K562 (cell line): ENCODE data around the gene LZTFL1. TPM values are rescaled to one million over a fixed set of nuclear protein-coding genes. Genes with fewer than 3 reads are reported as not detected.

Source experiments
- ATAC-seq: fragments of 200-7000 bp; cut with Tn5 transposase; 3 replicates; pipeline ENCODE4 v1.9.1; 2020; ENCODE audit warnings: moderate library complexity
- BruUV-seq: library from RNA; stranded (reverse); fragments of 400-500 nt; replicated peaks from 2 replicates; lab custom pipeline; 2021; lab: Mats Ljungman, UMichigan
- CTCF ChIA-PET: fragments of 300-600 bp; formaldehyde crosslinking; extraction: SDS; loops from one replicate; lab custom pipeline; 2021; ENCODE audit warnings: low intra/inter-chr PET ratio; lab: Yijun Ruan, JAX
- POLR2A ChIA-PET: fragments of 300-600, 350-650 bp; sonication (Branson Sonifier 250); formaldehyde crosslinking; extraction: SDS; loops from one replicate; lab custom pipeline; 2021; ENCODE audit warnings: antibody characterized with exemption, inconsistent platforms; lab: Yijun Ruan, JAX
- DNase-seq, 4 experiments: peaks; one replicate each; pipeline versions ENCODE4 v3.0.0 to v3.0.0-alpha.2; 2011 to 2018; ENCODE audit warnings: low spot score in 3 of 4, mixed read lengths in 3 of 4; ENCODE audit errors: extremely low read depth in 1 of 4
- FAIRE-seq: peaks from 2 replicates; lab custom pipeline; 2011; peaks lifted over from hg19 to GRCh38; lab: Jason Lieb, UNC
- H2AFZ ChIP-seq: 2 replicates; pipeline ENCODE4 v1.6.0; 2011; ENCODE audit warnings: low read depth, low read length, control low read depth, inconsistent platforms
- H3K27ac ChIP-seq: fragments of 200-600 bp; 3 replicates; pipeline ENCODE4 v1.8.0; 2011; ENCODE audit warnings: low read depth, mild to moderate bottlenecking, control low read depth, inconsistent platforms, low read length, moderate library complexity, mixed read lengths; ENCODE audit errors: extremely low read depth
- H3K27me3 ChIP-seq, 2 experiments: fragments of 300-600 bp in 1 of 2; 2 replicates in 1 of 2; 3 replicates in 1 of 2; pipeline versions ENCODE4 v1.6.0 to v1.8.0; 2011; ENCODE audit warnings: inconsistent platforms in 2 of 2, low read length in 2 of 2, mild to moderate bottlenecking in 1 of 2, mixed read lengths in 1 of 2, moderate library complexity in 1 of 2; ENCODE audit not compliant: control insufficient read depth in 2 of 2, insufficient read depth in 2 of 2
- H3K36me3 ChIP-seq: fragments of 300-600 bp; 3 replicates; pipeline ENCODE4 v1.8.0; 2011; ENCODE audit warnings: mild to moderate bottlenecking, low read length, inconsistent platforms; ENCODE audit not compliant: control insufficient read depth, insufficient read depth
- H3K4me1 ChIP-seq, 2 experiments: fragments of 200-600 bp in 1 of 2; replicated peaks in 1 of 2; 2 replicates in 1 of 2; 3 replicates in 1 of 2; pipeline versions ENCODE4 v1.5.1 to v1.8.0; 2011; ENCODE audit warnings: inconsistent platforms in 2 of 2, low read length in 2 of 2, mild to moderate bottlenecking in 1 of 2, mixed read lengths in 1 of 2, moderate library complexity in 1 of 2; ENCODE audit not compliant: control insufficient read depth in 2 of 2, insufficient read depth in 2 of 2
- H3K4me2 ChIP-seq: 2 replicates; pipeline ENCODE4 v1.6.1; 2011; ENCODE audit warnings: low read length, control low read depth, inconsistent platforms, mixed read lengths; ENCODE audit not compliant: insufficient read depth
- H3K4me3 ChIP-seq: fragments of 200-600 bp; sonication (generic), shearing (Covaris generic); 2 replicates; pipeline ENCODE4 v1.5.1; 2016; ENCODE audit warnings: control low read depth, inconsistent platforms
- H3K79me2 ChIP-seq: fragments of 200-600 bp; 3 replicates; pipeline ENCODE4 v1.8.0; 2011; ENCODE audit warnings: low read length, inconsistent platforms; ENCODE audit not compliant: control insufficient read depth, insufficient read depth
- H3K9ac ChIP-seq, 2 experiments: 2 replicates each; pipeline versions ENCODE4 v1.6.0 to v1.6.1; 2011; ENCODE audit warnings: low read depth in 2 of 2, low read length in 2 of 2, control low read depth in 1 of 2, inconsistent platforms in 1 of 2, mild to moderate bottlenecking in 1 of 2, mixed read lengths in 1 of 2; ENCODE audit not compliant: insufficient read depth in 1 of 2
- H3K9me1 ChIP-seq: one replicate; pipeline ENCODE4 v1.6.0; 2011; ENCODE audit warnings: inconsistent platforms, mild to moderate bottlenecking, low read length, moderate library complexity; ENCODE audit not compliant: control insufficient read depth, insufficient read depth
- H3K9me3 ChIP-seq: replicated peaks from 2 replicates; pipeline ENCODE4 v1.5.1; 2011; ENCODE audit warnings: low read depth, low read length, inconsistent platforms; ENCODE audit not compliant: control insufficient read depth, insufficient read depth
- H4K20me1 ChIP-seq: replicated peaks from 2 replicates; pipeline ENCODE4 v1.6.1; 2011; ENCODE audit warnings: low read length, inconsistent platforms, mixed read lengths; ENCODE audit not compliant: control insufficient read depth, insufficient read depth
- ELF4 ChIP-seq: fragments of 450-650 bp; formaldehyde crosslinking; IDR thresholded peaks from 2 replicates; pipeline ENCODE4 v1.4.0; 2022; ENCODE audit warnings: missing genetic modification characterization
- FOS ChIP-seq: IDR thresholded peaks from 3 replicates; pipeline ENCODE4 v1.6.1; 2011; ENCODE audit not compliant: insufficient read length; ENCODE audit errors: extremely low read depth
- MAFF ChIP-seq: IDR thresholded peaks from 2 replicates; pipeline ENCODE4 v1.6.1; 2012; ENCODE audit warnings: low read length, improper control_type of control experiment
- PRPF4 ChIP-seq: fragments of 200-400 bp; formaldehyde crosslinking; IDR thresholded peaks from one replicate; pipeline ENCODE4 v1.6.1; 2017; ENCODE audit warnings: low read length, low read depth, mild to moderate bottlenecking; ENCODE audit not compliant: insufficient read depth, poor library complexity, severe bottlenecking
- RFX7 ChIP-seq: fragments of 250-450 bp; sonication (Bioruptor Pico); IDR thresholded peaks from 2 replicates; pipeline ENCODE4 v1.5.1; 2021; ENCODE audit warnings: mild to moderate bottlenecking
- SMARCB1 ChIP-seq: IDR thresholded peaks from 2 replicates; pipeline ENCODE4 v1.6.1; 2011; ENCODE audit warnings: improper control_type of control experiment, low read depth; ENCODE audit not compliant: insufficient read length
- YY1 ChIP-seq, 3 experiments: IDR thresholded peaks; 2 replicates each; pipeline ENCODE4 v1.6.1; 2011; ENCODE audit warnings: low read length in 2 of 3, mild to moderate bottlenecking in 2 of 3, moderate library complexity in 2 of 3, borderline replicate concordance in 1 of 3, control low read depth in 1 of 3, low read depth in 1 of 3; ENCODE audit not compliant: insufficient read depth in 3 of 3, insufficient replicate concordance in 2 of 3, control insufficient read depth in 1 of 3, insufficient read length in 1 of 3; ENCODE audit errors: extremely low read depth in 1 of 3
- ZNF140 ChIP-seq: fragments of 250-450 bp; sonication (Bioruptor Pico); IDR thresholded peaks from 2 replicates; pipeline ENCODE4 v1.8.0; 2021; ENCODE audit warnings: moderate library complexity, mild to moderate bottlenecking, inconsistent platforms
- ZNF165 ChIP-seq: fragments of 250-450 bp; sonication (Bioruptor Pico); IDR thresholded peaks from 2 replicates; pipeline ENCODE4 v1.4.0; 2020; ENCODE audit warnings: borderline replicate concordance
- ZNF253 ChIP-seq: fragments of 250-450 bp; sonication (Bioruptor Pico); conservative IDR thresholded peaks from 2 replicates; pipeline ENCODE4 v1.6.1; 2021; ENCODE audit warnings: mild to moderate bottlenecking
- ZNF324 ChIP-seq: fragments of 250-450 bp; sonication (Bioruptor Pico); IDR thresholded peaks from 2 replicates; pipeline ENCODE4 v1.4.0; 2020; ENCODE audit warnings: mild to moderate bottlenecking
- ZNF561 ChIP-seq: fragments of 450-650 bp; formaldehyde crosslinking; conservative IDR thresholded peaks from 2 replicates; pipeline ENCODE4 v1.4.0; 2020; ENCODE audit warnings: mild to moderate bottlenecking, moderate library complexity
- WGBS: fragments of 100-300 bp; shearing (Covaris generic); methylation state at CpG from one replicate; pipeline ENCODE4 v1.1.6; 2016; ENCODE audit warnings: low coverage, mixed read lengths; ENCODE audit not compliant: insufficient coverage; ENCODE audit errors: missing lambda C conversion rate; 5-methylcytosine and 5-hydroxymethylcytosine counted together
- in situ Hi-C: fragments of 300-500 bp; cut with MboI; formaldehyde crosslinking; loops from 4 replicates; pipeline ENCODE4 v1.15.0; 2018; ENCODE audit warnings: inconsistent platforms, mixed read lengths
- intact Hi-C: fragments of 100-400 bp; cut with micrococcal nuclease; formaldehyde crosslinking; loops from 2 replicates; pipeline ENCODE4 v1.14.2; 2022
- polyA plus RNA-seq, 8 experiments: library from polyadenylated mRNA; depleted of rRNA in 4 of 8; stranded (reverse) in 5 of 8; unstranded in 3 of 8; fragments of >200 nt; fragmentation: Nextera tagmentation in 2 of 8; fragmentation: Illumina TruSeq in 1 of 8; extraction: Ambion mirVana in 2 of 8; extraction: Trizol in 1 of 8; gene quantifications; 2 replicates each; pipeline versions ENCODE4 v1.2.1 to v1.2.3, GENCODE V29; 2011 to 2014; ENCODE audit warnings: inconsistent platforms in 1 of 8, missing spikeins in 1 of 8
- total RNA-seq, 7 experiments: library from RNA; depleted of rRNA in 6 of 7; stranded (reverse); fragments of >200 nt in 6 of 7; fragmentation: Illumina TruSeq in 2 of 7; extraction: Trizol in 2 of 7; gene quantifications; 2 replicates each; pipeline versions ENCODE4 v1.2.1 to v1.2.3, GENCODE V29; 2011 to 2021; ENCODE audit warnings: low replicate concordance in 1 of 7

The LZTFL1 gene
- total and polyA plus RNA-seq, 9 of the 15 experiments (the other 6 are each of a cell fraction or from before 2014, with no cell fraction given), result 10.7 to 33.7 (median 15.3) TPM

GRCh38 chr3:45852828-45853227 lies 10.9 kb upstream of the LZTFL1 start:
- ATAC-seq (no peak), FAIRE-seq (no peak), DNase-seq (no peak)
- intact Hi-C loops, result no loop called here
- Histone ChIP-seq H3K79me2 (no peaks in the 10 kb centered on the region), H3K4me3 (no peak overlapping the region), H3K27me3 (peaks cover 16 to 20% of the 10 kb centered on the region in 2 experiments), H3K4me2 (no peak overlapping the region), H3K36me3 (no peaks in the 10 kb centered on the region), H2AFZ (no peak overlapping the region), H3K9me1 (no peaks in the 10 kb centered on the region), H3K9me3 (no peaks in the 10 kb centered on the region), H4K20me1 (no peaks in the 10 kb centered on the region), H3K27ac (no peak overlapping the region), H3K4me1 (no peaks in the 10 kb centered on the region), H3K9ac (no peak overlapping the region)
- in situ Hi-C loops, result no loop called here
- POLR2A ChIA-PET, result interaction anchor here (0.6 kb wide), 1 partner anchor 1337 kb away, joined by 5 read pairs; no protein-coding TSS in a partner anchor
- CTCF ChIA-PET, result no interaction called here
- 3% methylated on average over 2 of the region's 2 CpGs for WGBS
- TF ChIP-seq RFX7 (CRISPR knock-in tag), result no peak
- TF ChIP-seq ELF4, result no peak
- TF ChIP-seq YY1 (IDR thresholded peaks at IDR 0.05; ENCODE audit: borderline replicate concordance in 1 of 3, control insufficient read depth in 1 of 3, extremely low read depth in 1 of 3, insufficient read depth in 3 of 3, insufficient read length in 1 of 3, insufficient replicate concordance in 2 of 3, low read depth in 1 of 3, low read length in 2 of 3), result peak in 1 of 3 experiments; percentile 10
- BruUV-seq, result no TSS peak

GRCh38 chr3:45848392-45848791 lies 6.5 kb upstream of the LZTFL1 start:
- Histone ChIP-seq H3K9ac (no peak overlapping the region), H3K36me3 (no peaks in the 10 kb centered on the region), H2AFZ (no peak overlapping the region), H3K9me1 (no peaks in the 10 kb centered on the region), H3K27me3 (peaks cover 13 to 16% of the 10 kb centered on the region in 2 experiments), H3K27ac (no peak overlapping the region)
- intact Hi-C loops, result no loop called here
- POLR2A ChIA-PET, result interaction anchor here (1.5 kb wide), 1 partner anchor 10 kb away, joined by 4 read pairs; no protein-coding TSS in a partner anchor
- DNase-seq, result no peak
- BruUV-seq, result no TSS peak
- no peak for FAIRE-seq
- WGBS, result 0% methylated on average over 1 of the region's 1 CpG
- in situ Hi-C loops, result no loop called here
- TF ChIP-seq FOS (no peak), PRPF4 (no peak), SMARCB1 (no peak), MAFF (no peak), ZNF561 (CRISPR knock-in tag) (no peak), ZNF253 (CRISPR knock-in tag) (no peak), ZNF165 (CRISPR knock-in tag) (no peak), ZNF324 (CRISPR knock-in tag) (no peak), ZNF140 (CRISPR knock-in tag) (no peak)
- TF ChIP-seq, all 486 proteins: peak for 0
- Histone ChIP-seq H3K4me3 (no peak overlapping the region), H3K4me2 (no peak overlapping the region), H4K20me1 (no peaks in the 10 kb centered on the region), H3K9me3 (no peaks in the 10 kb centered on the region), H3K79me2 (no peaks in the 10 kb centered on the region), H3K4me1 (no peaks in the 10 kb centered on the region)
- ATAC-seq, result no peak
- CTCF ChIA-PET, result no interaction called here
